Measurements from ENCODE around the gene MUC5B. TPM values are rescaled to one million over a fixed set of nuclear protein-coding genes. Genes with fewer than 3 reads are reported as not detected.

The MUC5B gene
- total RNA-seq, 2 donors from 2014 or later = not detected

GRCh38 chr11:1177771-1178090 lies 45.1 kb upstream of the MUC5B start:
- Mint-ChIP-seq H3K36me3 (ENCODE audit: low read depth) (no peaks in the 10 kb centered on the region), H3K9me3 (peaks cover 4% of the 10 kb centered on the region), H3K4me1 (no peaks in the 10 kb centered on the region), H3K27me3 (ENCODE audit: insufficient read depth) (no peaks in the 10 kb centered on the region), H3K27ac (no peak overlapping the region), H3K4me3 (no peak overlapping the region)
- no peak for DNase-seq
- H3K9ac ChIP-seq (ENCODE audit: extremely low read depth, low read length, poor library complexity, severe bottlenecking) = no peak overlapping the region
- H3K27me3 ChIP-seq (ENCODE audit: control insufficient read depth, insufficient read depth, low read length, poor library complexity, severe bottlenecking) = no peaks in the 10 kb centered on the region
- H3K4me1 ChIP-seq (ENCODE audit: control insufficient read depth, insufficient read depth, low read length) = no peaks in the 10 kb centered on the region
- TF ChIP-seq CTCF (conservative IDR thresholded peaks at IDR 0.05) = no peak
- 92 to 94% methylated on average over 12 of the region's 12 CpGs for WGBS, 2 experiments (ENCODE audit: insufficient coverage in 1 of 2, insufficient read length in 1 of 2)
- H3K27ac ChIP-seq (ENCODE audit: low read depth, low read length) = no peak overlapping the region
- H3K36me3 ChIP-seq (ENCODE audit: control insufficient read depth, insufficient read depth, low read length) = no peaks in the 10 kb centered on the region
- H3K4me3 ChIP-seq (ENCODE audit: low read length) = no peak overlapping the region
- peaks cover 5% of the 10 kb centered on the region for H3K9me3 ChIP-seq (ENCODE audit: control insufficient read depth, low read length)

GRCh38 chr11:1178201-1178885 lies 44.5 kb upstream of the MUC5B start:
- Histone ChIP-seq H3K27ac (ENCODE audit: low read depth, low read length) (no peak overlapping the region), H3K4me3 (ENCODE audit: low read length) (no peak overlapping the region), H3K9me3 (ENCODE audit: control insufficient read depth, low read length) (peaks cover 4% of the 10 kb centered on the region), H3K27me3 (ENCODE audit: control insufficient read depth, insufficient read depth, low read length, poor library complexity, severe bottlenecking) (no peaks in the 10 kb centered on the region), H3K9ac (ENCODE audit: extremely low read depth, low read length, poor library complexity, severe bottlenecking) (no peak overlapping the region), H3K4me1 (ENCODE audit: control insufficient read depth, insufficient read depth, low read length) (no peaks in the 10 kb centered on the region), H3K36me3 (ENCODE audit: control insufficient read depth, insufficient read depth, low read length) (no peaks in the 10 kb centered on the region)
- H3K36me3 Mint-ChIP-seq (ENCODE audit: low read depth) = no peaks in the 10 kb centered on the region
- no peak overlapping the region for H3K27ac Mint-ChIP-seq
- no peak overlapping the region for H3K4me3 Mint-ChIP-seq
- 90 to 91% methylated on average over 16 to 31 of the region's 31 CpGs for WGBS, 2 experiments (ENCODE audit: insufficient coverage in 1 of 2, insufficient read length in 1 of 2)
- peaks cover 4% of the 10 kb centered on the region for H3K9me3 Mint-ChIP-seq
- no peaks in the 10 kb centered on the region for H3K4me1 Mint-ChIP-seq
- no peak for DNase-seq
- no peaks in the 10 kb centered on the region for H3K27me3 Mint-ChIP-seq (ENCODE audit: insufficient read depth)
- TF ChIP-seq CTCF (conservative IDR thresholded peaks at IDR 0.05) = no peak

GRCh38 chr11:1178906-1179305 lies 44.0 kb upstream of the MUC5B start:
- H3K4me3 ChIP-seq (ENCODE audit: low read length) = no peak overlapping the region
- Mint-ChIP-seq H3K4me1 (no peaks in the 10 kb centered on the region), H3K27ac (no peak overlapping the region), H3K36me3 (ENCODE audit: low read depth) (no peaks in the 10 kb centered on the region), H3K4me3 (no peak overlapping the region), H3K27me3 (ENCODE audit: insufficient read depth) (no peaks in the 10 kb centered on the region), H3K9me3 (peaks cover 7% of the 10 kb centered on the region)
- no peaks in the 10 kb centered on the region for H3K9me3 ChIP-seq (ENCODE audit: control insufficient read depth, low read length)
- no peak overlapping the region for H3K27ac ChIP-seq (ENCODE audit: low read depth, low read length)
- DNase-seq = no peak
- no peaks in the 10 kb centered on the region for H3K27me3 ChIP-seq (ENCODE audit: control insufficient read depth, insufficient read depth, low read length, poor library complexity, severe bottlenecking)
- TF ChIP-seq CTCF (conservative IDR thresholded peaks at IDR 0.05) = no peak
- no peaks in the 10 kb centered on the region for H3K4me1 ChIP-seq (ENCODE audit: control insufficient read depth, insufficient read depth, low read length)
- H3K36me3 ChIP-seq (ENCODE audit: control insufficient read depth, insufficient read depth, low read length) = no peaks in the 10 kb centered on the region
- WGBS, 2 experiments (ENCODE audit: insufficient coverage in 1 of 2, insufficient read length in 1 of 2) = 91 to 93% methylated on average over 27 to 29 of the region's 29 CpGs
- no peak overlapping the region for H3K9ac ChIP-seq (ENCODE audit: extremely low read depth, low read length, poor library complexity, severe bottlenecking)
